Glutamatergic neuron (in vitro differentiated cells): ENCODE data around the gene TEX261. TPM values are rescaled to one million over a fixed set of nuclear protein-coding genes. Genes with fewer than 3 reads are reported as not detected.
"Not testable (repeated sequence)": the region's sequence is repeated elsewhere in the genome, so short reads cannot be mapped to it uniquely, and the experiment has no call there.

Source experiments
- DNase-seq: peaks from one replicate; pipeline ENCODE4 v3.0.0; 2022
- H3K27ac Mint-ChIP-seq: one replicate; pipeline ENCODE4 v1.8.0; 2020; ENCODE audit warnings: mild to moderate bottlenecking, mixed read lengths, inconsistent platforms; ENCODE audit not compliant: unreplicated experiment
- H3K27me3 Mint-ChIP-seq: one replicate; pipeline ENCODE4 v1.8.0; 2020; ENCODE audit warnings: mild to moderate bottlenecking, moderate library complexity, mixed read lengths, inconsistent platforms; ENCODE audit not compliant: unreplicated experiment
- H3K36me3 Mint-ChIP-seq: one replicate; pipeline ENCODE4 v1.8.0; 2020; ENCODE audit warnings: mild to moderate bottlenecking, mixed read lengths, inconsistent platforms; ENCODE audit not compliant: unreplicated experiment
- H3K4me1 Mint-ChIP-seq: one replicate; pipeline ENCODE4 v1.8.0; 2020; ENCODE audit warnings: mild to moderate bottlenecking, low read depth, mixed read lengths, inconsistent platforms; ENCODE audit not compliant: unreplicated experiment
- H3K4me3 Mint-ChIP-seq: one replicate; pipeline ENCODE4 v1.8.0; 2020; ENCODE audit warnings: mild to moderate bottlenecking, mixed read lengths, inconsistent platforms; ENCODE audit not compliant: unreplicated experiment
- H3K9me3 Mint-ChIP-seq: one replicate; pipeline ENCODE4 v1.8.0; 2020; ENCODE audit warnings: mild to moderate bottlenecking, moderate library complexity, mixed read lengths, inconsistent platforms; ENCODE audit not compliant: unreplicated experiment
- long read RNA-seq: library from polyadenylated mRNA; unstranded; transcript quantifications from one replicate; pipeline ENCODE4 v2.0.0, GENCODE V29; 2020; ENCODE audit not compliant: unreplicated experiment
- total RNA-seq: library from RNA; stranded (reverse); fragmentation: NEBNext Ultra II Directional; extraction: Animal tissue kit (Norgen Biotek cat#: 25700); gene quantifications from one replicate; pipeline ENCODE4 v1.2.1, GENCODE V29; 2021; ENCODE audit not compliant: unreplicated experiment
- TF ChIP-seq, protein P1 (sequence below): fragments of 200-600 bp; sonication (generic); IDR thresholded peaks from one replicate; pipeline ENCODE4 v1.5.0; 2021; ENCODE audit not compliant: partially characterized antibody, unreplicated experiment

The TEX261 gene
- total RNA-seq = 43.0 TPM
- long read RNA-seq, partial matches to known transcripts = 0 of 6 reads
- long read RNA-seq, other reads (novel, unspliced or antisense) = 3 of 6 reads

- Mint-ChIP-seq H3K4me1 (peaks cover 11% of the 10 kb centered on the region), H3K27me3 (peaks cover 10% of the 10 kb centered on the region), H3K4me3 (peak within 1 kb of the TSS; percentile 97), H3K9me3 (peaks cover 6% of the 10 kb centered on the region), H3K27ac (peak within 1 kb of the TSS; percentile 87), H3K36me3 (no peaks in the 10 kb centered on the region)
- TF ChIP-seq, protein P1, sequence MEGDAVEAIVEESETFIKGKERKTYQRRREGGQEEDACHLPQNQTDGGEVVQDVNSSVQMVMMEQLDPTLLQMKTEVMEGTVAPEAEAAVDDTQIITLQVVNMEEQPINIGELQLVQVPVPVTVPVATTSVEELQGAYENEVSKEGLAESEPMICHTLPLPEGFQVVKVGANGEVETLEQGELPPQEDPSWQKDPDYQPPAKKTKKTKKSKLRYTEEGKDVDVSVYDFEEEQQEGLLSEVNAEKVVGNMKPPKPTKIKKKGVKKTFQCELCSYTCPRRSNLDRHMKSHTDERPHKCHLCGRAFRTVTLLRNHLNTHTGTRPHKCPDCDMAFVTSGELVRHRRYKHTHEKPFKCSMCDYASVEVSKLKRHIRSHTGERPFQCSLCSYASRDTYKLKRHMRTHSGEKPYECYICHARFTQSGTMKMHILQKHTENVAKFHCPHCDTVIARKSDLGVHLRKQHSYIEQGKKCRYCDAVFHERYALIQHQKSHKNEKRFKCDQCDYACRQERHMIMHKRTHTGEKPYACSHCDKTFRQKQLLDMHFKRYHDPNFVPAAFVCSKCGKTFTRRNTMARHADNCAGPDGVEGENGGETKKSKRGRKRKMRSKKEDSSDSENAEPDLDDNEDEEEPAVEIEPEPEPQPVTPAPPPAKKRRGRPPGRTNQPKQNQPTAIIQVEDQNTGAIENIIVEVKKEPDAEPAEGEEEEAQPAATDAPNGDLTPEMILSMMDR = peak; percentile 25
- peak; percentile 96 for DNase-seq
Measured at GRCh38 chr2:70994699-70995425, at the start of gene TEX261. Gene TEX261 (minus strand): TSS chr2:70994873. CDS start chr2:70994757, 116 bp downstream.

- H3K4me3 Mint-ChIP-seq = no peak overlapping the region
- H3K4me1 Mint-ChIP-seq = no peaks in the 10 kb centered on the region
- no peak for DNase-seq
- peaks cover 6% of the 10 kb centered on the region for H3K36me3 Mint-ChIP-seq
- no peaks in the 10 kb centered on the region for H3K9me3 Mint-ChIP-seq
- peaks cover 12% of the 10 kb centered on the region for H3K27me3 Mint-ChIP-seq
- TF ChIP-seq, protein P1 = no peak
- H3K27ac Mint-ChIP-seq = no peak overlapping the region
Measured at GRCh38 chr2:71043531-71044407, 49.1 kb upstream of the TEX261 start.

DNA sequence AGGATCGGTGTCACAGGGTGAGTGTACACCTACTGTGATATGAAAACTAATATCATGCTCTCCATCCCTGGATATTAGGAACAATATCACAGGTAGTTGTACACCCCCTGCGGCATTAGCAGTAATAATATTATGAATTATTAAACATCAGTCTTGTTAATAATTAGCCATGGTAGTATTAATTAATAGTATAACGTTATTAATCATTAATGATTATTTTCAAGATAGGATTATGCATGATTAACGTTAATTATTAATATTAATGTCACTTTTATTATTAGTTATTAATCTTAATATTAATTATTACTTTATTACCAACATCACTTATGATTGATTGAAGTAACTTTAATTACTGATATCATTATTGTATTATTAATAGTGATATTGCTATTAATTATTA lies 47.6 kb upstream of the TEX261 start:
- H3K36me3 Mint-ChIP-seq = peaks cover 14% of the 10 kb centered on the region

DNA sequence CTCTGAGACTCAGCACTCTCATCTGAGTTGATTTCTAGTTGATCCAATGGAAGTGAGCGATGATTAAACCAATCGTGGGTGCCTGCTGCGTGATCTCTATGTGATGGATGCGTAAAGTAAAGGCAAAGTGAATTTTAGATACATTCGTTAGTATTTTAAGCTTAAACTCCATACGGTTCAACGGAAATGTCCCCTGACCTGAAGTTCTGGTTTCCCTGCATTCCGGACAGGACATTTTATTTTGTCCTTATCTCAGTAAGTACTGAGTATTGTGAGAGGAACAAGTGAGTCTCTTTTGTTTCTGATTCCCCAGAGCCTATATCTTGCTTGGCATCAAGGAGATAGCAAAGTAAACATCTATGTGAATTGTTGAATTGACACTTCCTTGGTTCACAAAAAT lies 41.6 kb upstream of the TEX261 start:
- H3K36me3 Mint-ChIP-seq, H3K27me3 Mint-ChIP-seq, H3K27ac Mint-ChIP-seq, H3K4me3 Mint-ChIP-seq, H3K9me3 Mint-ChIP-seq, DNase-seq, H3K4me1 Mint-ChIP-seq: not testable (repeated sequence)

More for the DNA sequence above, 47.6 kb upstream of the TEX261 start:
- H3K4me1 Mint-ChIP-seq = peaks cover 2% of the 10 kb centered on the region
- DNase-seq = no peak
- TF ChIP-seq, protein P1 = no peak
- H3K27ac Mint-ChIP-seq = no peak overlapping the region
- H3K4me3 Mint-ChIP-seq = no peak overlapping the region
- H3K9me3 Mint-ChIP-seq = no peaks in the 10 kb centered on the region
- H3K27me3 Mint-ChIP-seq = peaks cover 16% of the 10 kb centered on the region

DNA sequence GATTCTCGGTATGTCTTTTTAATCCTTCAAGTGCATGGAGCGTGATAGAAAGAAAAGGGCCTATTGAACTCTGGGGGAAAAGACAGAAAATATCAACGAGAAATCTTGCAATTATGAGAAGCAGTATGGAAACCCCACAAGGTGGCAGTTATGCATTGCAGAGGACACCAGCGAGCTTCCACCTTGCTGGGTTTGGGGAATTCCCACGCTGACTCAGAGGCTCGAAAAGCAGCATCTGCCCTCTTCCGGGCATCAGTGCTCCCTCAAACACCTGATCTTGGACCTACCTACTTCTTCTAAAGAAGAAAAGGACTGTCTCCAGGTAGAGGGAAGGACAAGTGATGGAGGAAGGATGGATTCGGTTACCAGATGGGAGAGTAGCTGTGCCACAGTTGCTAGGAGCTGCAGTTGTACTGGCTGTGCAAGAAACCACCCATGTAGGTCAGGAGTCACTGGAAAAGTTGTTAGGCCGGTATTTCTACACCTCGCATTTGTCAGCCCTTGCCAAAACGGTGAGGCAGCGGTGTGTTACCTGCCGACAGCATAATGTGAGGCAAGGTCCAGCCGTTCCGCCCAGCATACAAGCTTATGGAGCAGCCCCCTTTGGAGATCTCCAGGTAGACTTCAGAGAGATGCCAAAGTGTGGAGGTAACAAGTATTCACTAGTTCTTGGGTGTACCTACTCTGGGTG lies 29.0 kb upstream of the TEX261 start:
- not testable (repeated sequence) for H3K4me1 Mint-ChIP-seq, H3K4me3 Mint-ChIP-seq, DNase-seq, H3K27ac Mint-ChIP-seq, H3K9me3 Mint-ChIP-seq, H3K27me3 Mint-ChIP-seq
- H3K36me3 Mint-ChIP-seq = peaks cover 10% of the 10 kb centered on the region

DNA sequence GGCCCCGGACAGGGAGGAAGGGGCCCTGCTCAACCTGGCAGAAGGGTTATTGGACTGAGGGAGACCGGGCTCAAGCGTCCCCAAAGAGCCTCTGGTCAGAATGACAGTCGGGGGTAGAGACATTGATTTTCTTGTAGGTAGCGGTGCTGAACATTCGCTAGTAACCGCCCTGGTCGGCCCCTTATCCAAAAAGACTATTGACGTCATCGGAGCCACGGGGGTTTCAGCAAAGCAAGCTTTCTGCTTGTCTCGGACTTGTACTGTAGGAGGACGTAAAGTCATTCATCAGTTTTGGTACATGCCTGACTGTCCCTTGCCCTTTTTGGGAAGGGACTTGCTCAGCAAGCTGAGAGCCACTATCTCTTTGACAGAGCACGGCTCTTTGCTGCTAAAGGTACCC lies 26.7 kb upstream of the TEX261 start:
- H3K27me3 Mint-ChIP-seq, H3K4me3 Mint-ChIP-seq, H3K4me1 Mint-ChIP-seq, H3K9me3 Mint-ChIP-seq, H3K27ac Mint-ChIP-seq, DNase-seq: not testable (repeated sequence)
- H3K36me3 Mint-ChIP-seq = peaks cover 10% of the 10 kb centered on the region

DNA sequence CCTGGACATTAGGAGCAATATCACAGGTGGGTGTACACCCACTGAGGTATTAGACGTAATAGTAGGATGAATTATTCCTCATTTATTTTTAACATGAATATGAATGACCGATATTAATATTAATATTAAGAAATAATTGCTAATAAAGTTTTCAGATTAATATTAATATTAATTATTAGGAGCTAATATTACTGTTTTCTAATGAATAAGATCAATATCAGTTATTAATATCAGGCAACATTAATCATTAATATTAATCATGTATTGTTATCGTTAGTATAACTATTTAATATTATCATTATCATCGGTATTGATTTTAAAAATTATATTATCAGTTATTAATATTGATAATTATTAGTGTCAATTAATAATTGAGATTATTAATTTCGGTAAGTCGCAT lies 25.3 kb upstream of the TEX261 start:
- not testable (repeated sequence) for DNase-seq, H3K27me3 Mint-ChIP-seq, H3K4me3 Mint-ChIP-seq, H3K4me1 Mint-ChIP-seq, H3K9me3 Mint-ChIP-seq, H3K27ac Mint-ChIP-seq
- peaks cover 10% of the 10 kb centered on the region for H3K36me3 Mint-ChIP-seq
